ENCODE results near the gene HDLBP.

HDLBP gene

DNA sequence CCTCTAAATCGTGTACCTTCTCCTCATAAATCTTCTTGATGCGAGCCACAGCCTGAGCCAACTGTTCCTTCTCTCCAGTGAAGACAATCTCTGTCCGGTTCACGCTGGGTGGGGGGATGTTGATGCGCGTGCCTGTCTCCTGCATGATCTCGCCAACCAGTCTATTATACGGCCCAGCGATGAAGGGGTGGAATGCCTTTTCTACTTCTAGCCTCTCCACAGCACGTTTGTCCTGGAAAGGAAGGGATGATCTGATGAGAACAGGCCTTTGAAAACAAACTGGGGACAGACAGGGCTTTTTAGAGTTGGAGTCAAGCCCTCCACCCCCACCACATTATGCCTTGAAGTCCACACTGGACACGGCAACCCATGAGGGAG, 59.3 kb downstream of the HDLBP start:
- no peak for TF ChIP-seq CTCF (IDR thresholded peaks at IDR 0.05; ENCODE audit: insufficient read depth, low read length, poor library complexity, severe bottlenecking)
- no peak for TF ChIP-seq EZH2phosphoT487 (conservative IDR thresholded peaks at IDR 0.05; ENCODE audit: low read length)
- no peak overlapping the region for H3K9ac ChIP-seq (ENCODE audit: low read length)
- no peaks in the 10 kb centered on the region for H3F3A ChIP-seq (ENCODE audit: insufficient read depth)

DNA sequence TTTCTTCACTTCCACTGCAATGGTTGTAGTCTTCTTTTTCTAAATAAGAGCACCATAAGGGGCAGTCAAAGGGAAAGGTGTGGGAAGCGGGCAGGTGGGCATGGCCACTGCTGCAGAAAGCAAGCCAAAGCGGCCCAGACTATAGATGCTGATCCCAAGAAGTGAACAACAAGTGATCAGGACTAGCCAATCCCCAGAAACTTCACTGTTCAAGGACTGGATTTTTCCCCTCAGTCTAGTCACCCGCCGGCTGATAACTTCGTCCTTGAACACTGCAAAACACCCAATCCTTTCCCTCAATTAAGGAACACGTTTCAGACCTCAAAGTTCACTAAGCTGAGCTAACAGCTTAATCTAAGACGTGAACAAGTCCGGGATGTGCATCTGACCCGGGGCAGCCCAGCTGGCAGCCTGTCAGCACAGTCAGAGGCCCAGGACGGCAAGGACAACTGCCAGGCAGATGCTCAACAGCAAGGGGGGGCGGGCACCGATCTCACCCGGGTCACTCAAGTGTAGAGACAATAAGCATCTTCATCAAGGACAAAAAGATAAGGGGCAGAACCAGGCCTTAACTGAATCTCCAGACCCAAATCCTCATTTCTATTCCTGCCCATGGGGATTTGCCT, 59.8 kb downstream of the HDLBP start:
- no peaks in the 10 kb centered on the region for H4K20me1 ChIP-seq (ENCODE audit: low read depth, low read length)
- no peaks in the 10 kb centered on the region for H3K79me2 ChIP-seq (ENCODE audit: insufficient read depth, low read length)
- no peak for TF ChIP-seq EZH2phosphoT487 (conservative IDR thresholded peaks at IDR 0.05; ENCODE audit: low read length)
- no peak for TF ChIP-seq CTCF (IDR thresholded peaks at IDR 0.05; ENCODE audit: insufficient read depth, low read length, poor library complexity, severe bottlenecking)
- H3K36me3 ChIP-seq (ENCODE audit: low read length) = peaks cover 14% of the 10 kb centered on the region; the same call in 1 of the 2 replicates
- no peaks in the 10 kb centered on the region for H3F3A ChIP-seq (ENCODE audit: insufficient read depth)
- H3K4me3 ChIP-seq (ENCODE audit: insufficient read depth, low read length, poor library complexity, severe bottlenecking) = no peak overlapping the region
- H3K27me3 ChIP-seq (ENCODE audit: low read length) = no peaks in the 10 kb centered on the region
- no peaks in the 10 kb centered on the region for H3K9me2 ChIP-seq (replicated peaks; ENCODE audit: insufficient read depth, low read length)
- H2AFZ ChIP-seq (ENCODE audit: low read depth, low read length, severe bottlenecking) = no peak overlapping the region
- H3K4me2 ChIP-seq (ENCODE audit: low read depth, low read length, poor library complexity, severe bottlenecking) = no peak overlapping the region
- no peaks in the 10 kb centered on the region for H3K9me3 ChIP-seq (ENCODE audit: insufficient read depth, low read length)
- H3K27ac ChIP-seq (ENCODE audit: low read depth, low read length) = no peak overlapping the region
- no peak overlapping the region for H3K9ac ChIP-seq (ENCODE audit: low read length)

More for the DNA sequence above, 59.3 kb downstream of the HDLBP start:
- Histone ChIP-seq H3K4me3 (ENCODE audit: insufficient read depth, low read length, poor library complexity, severe bottlenecking) (no peak overlapping the region), H3K27ac (ENCODE audit: low read depth, low read length) (no peak overlapping the region), H3K27me3 (ENCODE audit: low read length) (no peaks in the 10 kb centered on the region), H3K4me2 (ENCODE audit: low read depth, low read length, poor library complexity, severe bottlenecking) (no peak overlapping the region), H4K20me1 (ENCODE audit: low read depth, low read length) (no peaks in the 10 kb centered on the region), H3K36me3 (ENCODE audit: low read length) (peaks cover 14% of the 10 kb centered on the region; the same call in 1 of the 2 replicates), H2AFZ (ENCODE audit: low read depth, low read length, severe bottlenecking) (no peak overlapping the region), H3K9me3 (ENCODE audit: insufficient read depth, low read length) (no peaks in the 10 kb centered on the region), H3K9me2 (replicated peaks; ENCODE audit: insufficient read depth, low read length) (no peaks in the 10 kb centered on the region), H3K79me2 (ENCODE audit: insufficient read depth, low read length) (0 out of 2 replicates have a peak, but pooled peaks cover under 1% of the 10 kb centered on the region)

DNA sequence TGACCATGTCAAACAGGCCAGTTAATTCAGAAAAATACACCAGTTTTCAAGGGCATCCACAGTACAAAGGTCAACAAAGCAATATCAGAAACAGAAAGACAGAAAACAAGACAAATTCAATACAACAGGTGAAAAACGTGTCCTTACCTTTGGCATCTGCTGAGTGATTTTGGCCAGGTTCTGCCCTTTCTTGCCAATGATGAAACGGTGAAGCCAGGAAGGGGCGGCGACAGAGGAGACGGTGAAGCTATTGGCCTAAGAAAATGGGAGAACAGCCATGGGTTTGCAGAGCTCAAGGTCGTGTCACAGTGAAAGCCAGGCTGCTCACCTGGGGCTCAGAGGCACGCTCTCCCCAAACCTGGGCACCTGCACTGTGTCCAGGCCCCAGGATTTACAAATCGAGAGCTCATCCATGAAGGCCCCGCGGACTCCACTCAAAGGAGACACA, 60.5 kb downstream of the HDLBP start:
- H3K4me3 ChIP-seq (ENCODE audit: insufficient read depth, low read length, poor library complexity, severe bottlenecking) = no peak overlapping the region
- H3K27ac ChIP-seq (ENCODE audit: low read depth, low read length) = no peak overlapping the region
- H3F3A ChIP-seq (ENCODE audit: insufficient read depth) = no peaks in the 10 kb centered on the region
- no peaks in the 10 kb centered on the region for H3K27me3 ChIP-seq (ENCODE audit: low read length)
- no peaks in the 10 kb centered on the region for H3K79me2 ChIP-seq (ENCODE audit: insufficient read depth, low read length)
- peaks cover 14% of the 10 kb centered on the region; the same call in 1 of the 2 replicates for H3K36me3 ChIP-seq (ENCODE audit: low read length)
- H2AFZ ChIP-seq (ENCODE audit: low read depth, low read length, severe bottlenecking) = no peak overlapping the region
- H3K9me3 ChIP-seq (ENCODE audit: insufficient read depth, low read length) = no peaks in the 10 kb centered on the region
- no peak for TF ChIP-seq EZH2phosphoT487 (conservative IDR thresholded peaks at IDR 0.05; ENCODE audit: low read length)
- TF ChIP-seq CTCF (IDR thresholded peaks at IDR 0.05; ENCODE audit: insufficient read depth, low read length, poor library complexity, severe bottlenecking) = no peak
- no peak overlapping the region for H3K9ac ChIP-seq (ENCODE audit: low read length)
- no peaks in the 10 kb centered on the region for H3K9me2 ChIP-seq (replicated peaks; ENCODE audit: insufficient read depth, low read length)
- H3K4me2 ChIP-seq (ENCODE audit: low read depth, low read length, poor library complexity, severe bottlenecking) = no peak overlapping the region
- H4K20me1 ChIP-seq (ENCODE audit: low read depth, low read length) = no peaks in the 10 kb centered on the region

All from SU-DHL-6 (cell line).